Measurements from ENCODE around the gene CDC20B. TPM values are rescaled to one million over a fixed set of nuclear protein-coding genes. Genes with fewer than 3 reads are reported as not detected.

Gene CDC20B
- polyA plus RNA-seq, 1 of the 3 experiments (the other 2 are of a cell fraction), result 0.03 TPM

DNA sequence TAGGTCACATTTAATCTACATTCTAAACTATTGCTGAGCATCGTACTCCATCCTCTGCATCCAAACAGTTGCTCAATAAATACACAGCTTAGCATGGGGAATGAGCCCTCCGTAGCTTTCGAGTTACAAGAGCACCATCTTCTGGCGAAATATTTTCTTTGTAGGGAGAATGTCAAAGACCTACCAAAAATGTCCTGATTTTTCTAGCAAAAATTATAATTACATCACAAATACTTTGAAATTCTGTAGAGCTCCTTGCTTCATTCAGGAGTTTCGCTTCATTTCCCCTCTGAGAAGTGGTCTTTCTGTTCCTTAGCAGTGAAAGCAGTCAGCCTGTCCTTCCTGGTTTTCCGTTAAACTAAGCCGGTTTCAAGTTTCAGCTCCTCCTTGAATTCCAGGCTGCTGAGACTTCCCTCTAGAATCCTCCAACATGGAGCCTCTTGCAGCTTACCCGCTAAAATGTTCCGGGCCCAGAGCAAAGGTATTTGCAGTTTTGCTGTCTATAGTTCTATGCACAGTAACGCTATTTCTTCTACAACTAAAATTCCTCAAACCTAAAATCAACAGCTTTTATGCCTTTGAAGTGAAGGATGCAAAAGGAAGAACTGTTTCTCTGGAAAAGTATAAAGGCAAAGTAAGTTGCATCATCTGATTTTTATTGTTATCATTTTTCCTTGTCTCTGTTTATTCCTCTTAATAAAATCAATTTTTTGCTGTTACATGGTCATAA lies 13.0 kb downstream of the CDC20B start, which contains the start of gene GPX8:
TSS of gene GPX8 (plus strand) at position 409 of the 730 bp plus-strand sequence. CDS start at position 431, 22 bp downstream.
- peak; percentile 26 for DNase-seq
- peaks cover 16% of the 10 kb centered on the region for H3F3A ChIP-seq (replicated peaks; ENCODE audit: insufficient read depth)
- ChIA-PET CTCF (interaction anchor here (0.6 to 2.5 kb wide), 11 partner anchors 9 to 671 kb away, joined by 3 to 11 read pairs (median 4); partner anchors contain the start of gene CDC20B), POLR2A (interaction anchor here (1.1 kb wide), 1 partner anchor 216 kb away, joined by 3 read pairs; no protein-coding TSS in a partner anchor)
- H3K79me2 ChIP-seq (ENCODE audit: insufficient read depth), result peaks cover 38% of the 10 kb centered on the region
- H3K27ac ChIP-seq (ENCODE audit: low read depth in 2 of 2, low read length in 1 of 2), result peak within 1 kb of the TSS; percentile 80 to 93
- peak within 1 kb of the TSS; percentile 77 for H3K4me2 ChIP-seq
- H3K9me3 ChIP-seq, result no peaks in the 10 kb centered on the region
- H3K27me3 ChIP-seq (ENCODE audit: insufficient read depth), result no peaks in the 10 kb centered on the region
- H3K9ac ChIP-seq, result peak within 1 kb of the TSS; percentile 89
- peaks cover 0 to 11% of the 10 kb centered on the region in 2 experiments; a peak in 1 of 4 replicates for H3K4me1 ChIP-seq (ENCODE audit: control insufficient read depth in 1 of 2, insufficient read depth in 2 of 2, low read depth in 1 of 2, low read length in 1 of 2)
- peaks cover 28% of the 10 kb centered on the region for H4K20me1 ChIP-seq (ENCODE audit: insufficient read depth)
- peaks cover 11 to 33% of the 10 kb centered on the region in 2 experiments for H3K36me3 ChIP-seq (replicated peaks in 1 of 2; ENCODE audit: control insufficient read depth in 1 of 2, insufficient read depth in 2 of 2, low read length in 1 of 2)
- no peaks in the 10 kb centered on the region for H3K9me2 ChIP-seq
- H3K4me3 ChIP-seq (ENCODE audit: low read depth in 2 of 2, low read length in 1 of 2), result peak within 1 kb of the TSS; percentile 60 to 94; a peak in 3 of 4 replicates
- under 1% methylated on average over 10 of the region's 10 CpGs for WGBS (ENCODE audit: low lambda C conversion rate)
- H2AFZ ChIP-seq (ENCODE audit: low read depth), result peak within 1 kb of the TSS; percentile 95
- TF ChIP-seq RCOR1 (IDR thresholded peaks at IDR 0.05; ENCODE audit: low read length) (no peak), GABPA (IDR thresholded peaks at IDR 0.05; ENCODE audit: low read depth) (no peak; the same call in 1 of the 2 replicates), TCF12 (IDR thresholded peaks at IDR 0.05) (no peak), RXRA (IDR thresholded peaks at IDR 0.05; ENCODE audit: borderline replicate concordance, low read depth) (no peak), GATA2 (CRISPR knock-in tag; IDR thresholded peaks at IDR 0.05) (no peak), RFX5 (IDR thresholded peaks at IDR 0.05; ENCODE audit: low read length) (no peak), FOXM1 (IDR thresholded peaks at IDR 0.05; ENCODE audit: low read depth) (no peak), SIN3A (IDR thresholded peaks at IDR 0.05; ENCODE audit: borderline replicate concordance, low read depth, low read length) (peak; percentile 58; the same call in 1 of the 2 replicates), JUND (IDR thresholded peaks at IDR 0.05) (peak; percentile 12; the same call in 1 of the 2 replicates), FOXJ3 (CRISPR knock-in tag; IDR thresholded peaks at IDR 0.05) (no peak), MXI1 (IDR thresholded peaks at IDR 0.05; ENCODE audit: low read depth, low read length) (no peak), EZH2phosphoT487 (IDR thresholded peaks at IDR 0.05; ENCODE audit: borderline replicate concordance, low read depth) (no peak), FOSL2 (IDR thresholded peaks at IDR 0.05; ENCODE audit: borderline replicate concordance, low read depth) (no peak), ELF1 (IDR thresholded peaks at IDR 0.05) (peak; percentile 75), YY1 (IDR thresholded peaks at IDR 0.05; ENCODE audit: low read depth) (peak; percentile 85), NRF1 (IDR thresholded peaks at IDR 0.05; ENCODE audit: low read depth, low read length) (no peak), EP300 (IDR thresholded peaks at IDR 0.05; ENCODE audit: borderline replicate concordance in 1 of 2, low read depth in 1 of 2, low read length in 1 of 2) (no peak), SMC3 (IDR thresholded peaks at IDR 0.05; ENCODE audit: low read depth, low read length) (peak; percentile 42; the same call in 1 of the 2 replicates), TEAD4 (IDR thresholded peaks at IDR 0.05; ENCODE audit: borderline replicate concordance, insufficient read depth) (0 out of 2 replicates have a peak, but pooled peaks have one; percentile 62), TAF1 (IDR thresholded peaks at IDR 0.05; ENCODE audit: borderline replicate concordance, low read depth, low read length) (peak; percentile 86), NFIC (IDR thresholded peaks at IDR 0.05; ENCODE audit: borderline replicate concordance) (no peak), POLR2AphosphoS5 (IDR thresholded peaks at IDR 0.05; ENCODE audit: low read depth, low read length) (peak; percentile 93)
- TF ChIP-seq, protein P1, sequence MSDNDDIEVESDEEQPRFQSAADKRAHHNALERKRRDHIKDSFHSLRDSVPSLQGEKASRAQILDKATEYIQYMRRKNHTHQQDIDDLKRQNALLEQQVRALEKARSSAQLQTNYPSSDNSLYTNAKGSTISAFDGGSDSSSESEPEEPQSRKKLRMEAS (IDR thresholded peaks at IDR 0.05; ENCODE audit: low read depth), result peak; percentile 61; the same call in 1 of the 2 replicates
- TF ChIP-seq, protein P2, sequence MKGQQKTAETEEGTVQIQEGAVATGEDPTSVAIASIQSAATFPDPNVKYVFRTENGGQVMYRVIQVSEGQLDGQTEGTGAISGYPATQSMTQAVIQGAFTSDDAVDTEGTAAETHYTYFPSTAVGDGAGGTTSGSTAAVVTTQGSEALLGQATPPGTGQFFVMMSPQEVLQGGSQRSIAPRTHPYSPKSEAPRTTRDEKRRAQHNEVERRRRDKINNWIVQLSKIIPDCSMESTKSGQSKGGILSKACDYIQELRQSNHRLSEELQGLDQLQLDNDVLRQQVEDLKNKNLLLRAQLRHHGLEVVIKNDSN (IDR thresholded peaks at IDR 0.05; ENCODE audit: borderline replicate concordance, low read depth), result no peak
- TF ChIP-seq, protein P3, sequence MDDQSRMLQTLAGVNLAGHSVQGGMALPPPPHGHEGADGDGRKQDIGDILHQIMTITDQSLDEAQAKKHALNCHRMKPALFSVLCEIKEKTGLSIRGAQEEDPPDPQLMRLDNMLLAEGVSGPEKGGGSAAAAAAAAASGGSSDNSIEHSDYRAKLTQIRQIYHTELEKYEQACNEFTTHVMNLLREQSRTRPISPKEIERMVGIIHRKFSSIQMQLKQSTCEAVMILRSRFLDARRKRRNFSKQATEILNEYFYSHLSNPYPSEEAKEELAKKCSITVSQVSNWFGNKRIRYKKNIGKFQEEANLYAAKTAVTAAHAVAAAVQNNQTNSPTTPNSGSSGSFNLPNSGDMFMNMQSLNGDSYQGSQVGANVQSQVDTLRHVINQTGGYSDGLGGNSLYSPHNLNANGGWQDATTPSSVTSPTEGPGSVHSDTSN (IDR thresholded peaks at IDR 0.05), result no peak
- TF ChIP-seq, protein P4, sequence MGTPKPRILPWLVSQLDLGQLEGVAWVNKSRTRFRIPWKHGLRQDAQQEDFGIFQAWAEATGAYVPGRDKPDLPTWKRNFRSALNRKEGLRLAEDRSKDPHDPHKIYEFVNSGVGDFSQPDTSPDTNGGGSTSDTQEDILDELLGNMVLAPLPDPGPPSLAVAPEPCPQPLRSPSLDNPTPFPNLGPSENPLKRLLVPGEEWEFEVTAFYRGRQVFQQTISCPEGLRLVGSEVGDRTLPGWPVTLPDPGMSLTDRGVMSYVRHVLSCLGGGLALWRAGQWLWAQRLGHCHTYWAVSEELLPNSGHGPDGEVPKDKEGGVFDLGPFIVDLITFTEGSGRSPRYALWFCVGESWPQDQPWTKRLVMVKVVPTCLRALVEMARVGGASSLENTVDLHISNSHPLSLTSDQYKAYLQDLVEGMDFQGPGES (IDR thresholded peaks at IDR 0.05; ENCODE audit: low read depth, low read length), result no peak
- TF ChIP-seq, protein P5, sequence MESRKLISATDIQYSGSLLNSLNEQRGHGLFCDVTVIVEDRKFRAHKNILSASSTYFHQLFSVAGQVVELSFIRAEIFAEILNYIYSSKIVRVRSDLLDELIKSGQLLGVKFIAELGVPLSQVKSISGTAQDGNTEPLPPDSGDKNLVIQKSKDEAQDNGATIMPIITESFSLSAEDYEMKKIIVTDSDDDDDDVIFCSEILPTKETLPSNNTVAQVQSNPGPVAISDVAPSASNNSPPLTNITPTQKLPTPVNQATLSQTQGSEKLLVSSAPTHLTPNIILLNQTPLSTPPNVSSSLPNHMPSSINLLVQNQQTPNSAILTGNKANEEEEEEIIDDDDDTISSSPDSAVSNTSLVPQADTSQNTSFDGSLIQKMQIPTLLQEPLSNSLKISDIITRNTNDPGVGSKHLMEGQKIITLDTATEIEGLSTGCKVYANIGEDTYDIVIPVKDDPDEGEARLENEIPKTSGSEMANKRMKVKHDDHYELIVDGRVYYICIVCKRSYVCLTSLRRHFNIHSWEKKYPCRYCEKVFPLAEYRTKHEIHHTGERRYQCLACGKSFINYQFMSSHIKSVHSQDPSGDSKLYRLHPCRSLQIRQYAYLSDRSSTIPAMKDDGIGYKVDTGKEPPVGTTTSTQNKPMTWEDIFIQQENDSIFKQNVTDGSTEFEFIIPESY (IDR thresholded peaks at IDR 0.05; ENCODE audit: borderline replicate concordance, low read depth), result no peak

All from SK-N-SH (cell line).